SKM-1 (cell line): ENCODE measurements around the gene PRR3.

Experiments
- DNase-seq: peaks from one replicate; lab custom pipeline; 2025; ENCODE audit not compliant: unreplicated experiment; lab: John Stamatoyannopoulos, UW

PRR3 gene

GRCh38 chr6:30533460-30534294, 23.4 kb upstream of the PRR3 start:
- DNase-seq, result no peak

DNA sequence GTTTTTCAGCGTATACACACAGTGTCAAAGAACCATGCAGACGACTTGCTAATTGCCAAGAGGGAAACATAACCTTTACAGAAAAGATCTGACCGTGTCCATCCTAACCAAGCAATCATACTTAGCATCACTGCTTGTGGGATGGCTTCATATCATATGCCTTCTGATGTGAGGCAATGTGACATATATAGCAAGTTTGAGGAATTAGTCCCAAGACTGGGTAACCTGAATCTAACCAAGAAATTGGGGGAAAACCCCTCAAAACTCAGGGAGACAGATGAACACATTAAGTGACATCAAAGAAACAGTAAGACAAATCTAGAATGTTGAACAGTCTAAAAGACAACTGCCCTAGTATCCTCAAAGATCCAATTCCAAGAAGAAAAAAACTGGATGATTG, 19.2 kb upstream of the PRR3 start:
- DNase-seq, result no peak

DNA sequence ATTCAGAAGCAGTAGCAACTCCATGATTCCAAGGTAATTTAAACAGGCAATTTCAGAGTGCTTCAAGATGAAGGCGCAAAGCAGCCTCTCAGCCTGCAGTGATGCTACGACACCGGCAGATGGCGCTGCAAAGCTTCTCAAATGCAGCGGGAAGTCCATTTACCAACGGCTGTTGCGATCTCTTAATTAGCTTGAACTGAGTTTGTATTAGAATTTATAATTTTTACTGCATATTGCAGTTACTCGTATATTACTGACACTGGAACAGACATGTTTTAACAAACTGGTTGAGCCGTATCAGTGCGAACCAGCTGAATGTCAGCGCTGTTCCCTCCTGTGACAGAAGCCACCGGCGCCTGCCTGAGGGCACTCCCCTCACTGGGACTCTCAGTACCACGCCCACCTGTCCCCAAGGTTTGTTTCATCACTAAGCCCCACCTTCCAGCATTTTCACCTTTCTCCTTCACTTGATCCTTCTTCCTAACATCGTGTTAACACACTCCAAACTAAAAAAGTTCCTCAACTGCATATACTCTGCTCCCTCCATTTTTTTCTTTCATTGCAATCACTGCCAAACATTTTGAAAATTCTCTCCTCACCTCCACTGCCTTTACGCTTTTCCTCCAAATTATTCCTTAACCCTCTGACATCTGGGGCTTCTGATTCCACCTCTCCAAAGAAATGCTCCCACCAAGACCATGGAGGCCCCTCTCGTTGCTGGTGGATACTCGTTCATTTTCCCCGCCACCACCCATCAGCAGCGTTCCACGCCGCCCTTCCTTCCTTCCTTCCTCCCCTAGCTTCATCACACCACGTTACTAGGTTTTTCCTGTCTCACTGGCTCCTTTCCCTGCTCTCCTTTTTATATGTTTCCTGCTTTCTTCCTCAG, 15.3 kb upstream of the PRR3 start:
- DNase-seq, result peak; percentile 60

DNA sequence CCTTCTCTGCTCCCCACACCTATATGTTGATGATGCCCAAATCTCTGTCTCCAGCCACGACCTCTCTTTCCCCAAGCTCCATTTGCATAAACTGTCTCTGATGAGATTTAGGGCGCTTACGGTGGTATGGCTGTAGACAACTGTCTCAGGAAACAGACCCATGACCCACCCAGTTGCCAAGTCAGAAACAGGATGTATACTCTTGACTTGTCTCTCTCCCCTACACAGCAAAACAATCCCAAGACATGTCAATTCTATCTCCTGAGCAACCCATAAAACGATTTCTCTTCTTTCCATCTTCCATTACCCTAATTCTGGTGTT, 14.7 kb upstream of the PRR3 start:
- no peak for DNase-seq

DNA sequence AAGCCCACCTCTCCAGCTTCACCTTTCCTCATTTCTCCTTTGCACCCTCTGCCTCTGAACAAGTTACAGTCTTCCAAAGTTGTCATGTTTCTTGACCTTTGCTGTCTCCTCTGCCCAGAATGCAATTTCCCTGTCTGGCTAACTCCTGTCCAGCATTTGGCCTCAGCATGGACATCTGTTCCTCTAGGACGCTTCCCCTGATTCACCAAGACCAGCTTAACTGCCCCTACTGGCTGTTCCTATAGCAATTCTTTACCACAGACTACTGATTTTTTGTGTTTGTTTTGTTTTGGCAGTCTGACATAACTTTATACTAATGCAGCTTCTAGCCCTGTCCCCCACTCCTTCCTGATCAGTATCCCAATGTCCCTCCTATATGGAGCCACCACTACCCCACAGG, 14.2 kb upstream of the PRR3 start:
- no peak for DNase-seq

DNA sequence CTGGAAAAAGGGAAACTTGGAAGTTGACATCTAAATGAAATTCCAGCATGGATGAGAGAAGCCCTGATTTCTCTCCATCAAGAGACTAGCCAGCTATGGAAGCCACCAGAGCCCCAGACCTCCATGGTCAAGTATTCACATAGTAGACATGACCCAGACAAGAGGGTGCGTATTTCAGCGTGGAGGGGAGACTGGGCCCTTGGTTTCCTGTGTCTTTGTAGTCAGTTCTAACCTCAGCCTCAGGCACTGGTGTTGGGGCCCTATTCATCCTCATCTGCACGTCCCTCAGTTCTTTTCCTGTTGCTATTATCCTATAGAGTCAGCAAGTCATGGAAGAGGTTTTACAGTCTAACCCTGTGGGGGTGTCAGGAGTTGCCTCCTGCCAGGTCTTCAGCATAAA, 13.3 kb upstream of the PRR3 start:
- DNase-seq, result no peak

GRCh38 chr6:30544666-30545272, 12.3 kb upstream of the PRR3 start:
- peak; percentile 40 for DNase-seq

DNA sequence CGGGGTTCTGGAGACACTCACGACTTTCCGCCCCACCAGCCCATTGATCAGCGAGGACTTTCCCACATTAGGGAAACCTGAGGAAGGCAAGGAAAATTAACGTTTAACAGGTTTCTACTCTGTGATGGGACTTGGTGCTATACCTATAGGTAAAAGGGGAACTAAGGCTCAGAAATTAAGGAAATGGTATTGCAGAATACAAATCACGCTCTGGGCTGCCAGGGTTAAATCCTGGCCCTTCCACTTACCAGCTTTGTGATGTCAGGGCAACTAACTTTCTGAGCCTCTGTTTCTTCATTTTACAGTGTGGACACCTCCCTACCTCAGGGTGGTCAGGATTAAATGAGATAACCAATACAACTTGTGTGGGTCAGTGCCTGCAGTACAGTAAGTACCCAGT, 9.6 kb upstream of the PRR3 start:
- no peak for DNase-seq

DNA sequence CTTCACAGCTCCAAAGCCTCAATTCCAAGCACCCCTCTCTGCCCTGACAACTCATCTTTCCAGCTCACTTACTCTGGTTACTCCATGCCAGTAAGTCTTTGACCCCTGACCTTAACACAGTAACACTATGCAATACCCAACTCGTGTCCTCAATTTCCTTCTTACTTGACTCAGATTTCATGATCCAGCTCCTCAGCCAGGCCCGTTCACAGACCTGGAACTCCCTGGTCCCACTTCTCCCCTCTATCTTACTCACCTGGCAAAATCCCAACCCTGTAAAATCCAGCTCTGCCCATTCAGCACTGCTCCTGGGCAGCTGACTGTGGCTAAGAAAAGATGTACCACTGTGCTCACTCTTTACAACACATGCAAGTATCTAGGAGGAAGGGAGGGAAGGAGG, 8.7 kb upstream of the PRR3 start:
- no peak for DNase-seq

- no peak for DNase-seq
Measured at GRCh38 chr6:30554404-30554803, 2.7 kb upstream of the PRR3 start.

DNA sequence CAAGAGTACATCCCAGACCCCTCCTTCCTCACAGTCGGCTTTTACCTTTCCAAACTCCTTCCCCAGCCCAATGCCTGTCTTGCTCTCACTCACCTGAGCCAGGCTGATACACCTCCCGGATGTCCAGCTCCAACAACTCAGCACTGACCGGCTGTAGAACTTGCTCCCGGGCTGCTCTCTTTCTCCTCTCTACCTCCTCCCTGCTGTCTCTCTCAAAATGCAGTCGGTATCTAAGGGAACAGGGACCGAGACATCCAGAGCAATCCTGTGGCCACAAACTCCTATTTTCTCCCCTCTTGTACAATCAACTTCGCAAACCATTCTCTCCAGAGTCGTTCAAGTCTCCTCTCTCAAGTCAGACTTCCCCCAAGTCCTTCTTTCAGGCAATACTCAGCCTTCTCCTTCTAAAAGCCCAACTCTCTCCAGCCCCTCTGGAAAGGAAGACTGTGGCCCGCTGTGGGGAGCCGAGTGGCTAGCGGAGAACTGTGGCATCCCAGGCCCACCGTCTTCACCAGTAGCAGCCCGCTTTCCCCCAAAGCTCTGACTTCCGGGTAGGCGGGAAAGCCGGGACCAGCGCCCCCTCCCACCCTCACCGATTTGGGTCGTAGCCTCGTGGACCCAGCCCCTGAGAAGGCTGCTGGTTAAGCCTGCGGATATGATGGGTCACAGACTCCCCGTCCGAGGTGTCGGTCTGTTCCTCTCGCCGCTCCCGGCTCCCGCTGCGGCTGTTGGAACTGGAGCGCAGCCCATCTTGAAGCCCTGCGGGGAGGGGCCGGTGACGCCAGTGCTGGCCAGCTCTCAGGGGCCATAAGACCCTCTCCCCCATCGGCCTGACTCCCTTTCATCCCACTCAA, 1.9 kb upstream of the PRR3 start:
- DNase-seq, result no peak

GRCh38 chr6:30555816-30556065, 1.4 kb upstream of the PRR3 start:
- no peak for DNase-seq

- peak; percentile 69 for DNase-seq
Measured at GRCh38 chr6:30556066-30556905, 809 bp upstream of the PRR3 start, which contains the start of gene GNL1. Gene GNL1 (minus strand): TSS chr6:30556489. CDS start chr6:30556203, 286 bp downstream.

GRCh38 chr6:30557683-30557981, 537 bp downstream of the PRR3 start:
- peak; percentile 23 for DNase-seq

DNA sequence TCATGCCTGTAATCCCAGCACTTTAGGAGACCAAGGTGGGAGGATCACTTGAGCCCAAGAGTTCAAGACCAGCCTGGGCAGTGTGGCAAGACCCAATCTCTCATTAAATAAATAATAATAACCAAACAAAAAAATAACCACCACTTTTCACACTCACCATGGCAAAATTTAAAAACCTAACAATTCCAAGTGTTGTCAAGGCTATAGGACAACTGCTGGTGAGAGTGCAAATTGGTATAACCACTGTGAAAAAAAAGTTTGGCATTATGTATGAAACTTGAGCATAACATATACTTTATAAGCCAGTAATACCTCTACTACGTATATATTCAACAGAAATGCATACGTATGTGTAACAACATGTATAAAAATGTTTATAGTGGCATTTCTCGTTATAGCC, 3.8 kb downstream of the PRR3 start:
- DNase-seq, result no peak

DNA sequence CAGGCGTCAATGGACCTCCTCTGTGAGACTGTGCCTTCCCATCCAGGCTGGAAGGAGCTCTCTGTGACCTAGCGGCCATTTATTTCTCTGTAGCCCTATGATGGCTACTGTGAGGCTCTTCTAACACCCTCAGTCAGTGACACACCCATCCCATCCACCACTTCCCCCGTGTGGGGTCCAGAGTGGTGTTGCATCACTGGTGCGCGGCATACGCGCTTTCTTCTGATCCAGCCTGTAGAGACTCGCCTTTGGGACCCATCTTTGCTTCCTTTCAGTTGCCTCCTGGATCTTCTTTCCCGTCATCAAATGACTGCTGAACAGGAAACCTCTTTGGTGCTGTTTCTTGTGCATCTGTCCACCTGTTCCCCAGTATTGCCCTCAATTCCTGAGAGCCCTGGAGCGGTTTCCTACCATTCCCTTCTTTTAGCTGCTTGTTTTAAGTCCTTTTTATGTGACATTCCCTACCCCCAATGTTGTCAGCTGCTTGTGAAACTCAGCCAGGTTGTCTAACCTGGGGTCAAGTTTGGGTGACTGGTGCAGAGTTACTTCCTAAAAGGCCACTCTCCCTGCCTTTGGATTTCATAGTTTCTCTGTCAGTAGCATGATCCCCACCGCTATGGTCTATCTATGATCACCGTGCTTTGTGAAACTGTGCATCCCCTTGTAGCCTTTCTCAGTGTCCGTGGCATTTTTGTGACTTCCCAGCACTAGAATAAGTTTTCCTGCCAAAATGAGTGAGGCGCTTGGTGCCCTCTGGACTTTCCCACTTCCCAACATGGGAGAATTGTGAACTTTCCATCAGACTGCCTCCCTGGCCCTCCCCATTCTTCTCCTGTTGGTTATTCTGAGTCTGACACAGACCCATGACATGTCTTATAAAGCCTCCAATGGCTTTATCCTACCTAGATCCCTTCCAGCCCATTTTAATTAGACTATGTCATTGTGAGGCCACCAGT, 5.7 kb downstream of the PRR3 start:
- DNase-seq, result no peak

DNA sequence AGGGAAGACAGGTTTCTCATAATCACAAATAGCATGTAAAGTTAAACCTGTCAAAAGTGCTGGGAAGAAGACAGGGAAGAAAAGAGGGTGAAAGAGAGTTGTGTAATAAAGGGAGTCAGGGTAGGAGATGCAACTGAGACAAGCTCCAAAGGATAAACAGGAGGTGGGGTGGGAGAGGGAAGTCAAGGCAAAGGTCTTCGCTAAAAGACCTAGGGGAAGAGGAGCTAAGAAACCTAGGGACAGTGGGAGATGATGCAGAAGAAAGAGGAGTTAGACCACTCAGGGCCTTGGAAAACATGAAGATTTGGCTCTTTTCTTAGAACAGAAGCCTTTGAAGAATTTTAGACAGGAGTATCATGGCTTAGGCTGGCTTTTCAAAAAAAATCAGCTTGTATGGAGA, 7.0 kb downstream of the PRR3 start:
- DNase-seq, result no peak

- no peak for DNase-seq
Measured at GRCh38 chr6:30565772-30566171, 8.7 kb downstream of the PRR3 start.

DNA sequence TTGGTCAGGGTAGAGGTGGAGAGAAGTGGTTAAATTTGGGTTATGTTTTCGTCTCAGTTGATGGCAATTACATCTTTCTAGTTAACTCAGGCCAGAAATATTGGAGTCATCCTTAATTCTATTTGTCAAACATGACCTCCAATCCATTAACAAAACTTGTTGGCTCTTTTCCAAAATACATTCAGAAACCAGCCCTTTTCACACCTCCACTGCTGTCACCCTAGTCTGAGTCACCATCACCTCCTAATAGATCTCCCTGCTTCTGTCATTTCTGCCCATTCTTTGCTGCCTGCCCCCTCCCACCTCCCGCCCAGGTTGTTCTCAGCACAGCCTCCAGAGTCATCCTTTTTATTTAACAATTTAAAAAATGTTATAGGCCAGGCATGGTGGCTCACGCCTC, 11.2 kb downstream of the PRR3 start:
- DNase-seq, result no peak
